CD14-positive monocyte (primary cell): Measurements from ENCODE around the gene FNDC11. TPM values are rescaled to one million over a fixed set of nuclear protein-coding genes. Genes with fewer than 3 reads are reported as not detected.

Experiments
- DNase-seq, 3 donors: peaks; one replicate each; pipeline ENCODE4 v3.0.0-alpha.2; 2011 to 2022
- H2AFZ ChIP-seq: 2 replicates; pipeline ENCODE4 v1.6.0; 2012; ENCODE audit warnings: mild to moderate bottlenecking, low read depth, low read length, inconsistent platforms; ENCODE audit not compliant: insufficient read depth, poor library complexity, severe bottlenecking
- H3K27ac ChIP-seq, 2 donors: 1 replicate in 1 of 2; 2 replicates in 1 of 2; pipeline ENCODE4 v1.5.1; 2012 to 2013; ENCODE audit warnings: low read length in 2 of 2, control low read depth in 1 of 2, inconsistent platforms in 1 of 2, low read depth in 1 of 2, mild to moderate bottlenecking in 1 of 2
- H3K27me3 ChIP-seq, 2 donors: one replicate each; pipeline versions ENCODE4 v1.6.0 to v1.6.1; 2011 to 2013; ENCODE audit warnings: low read length in 2 of 2; ENCODE audit not compliant: control insufficient read depth in 2 of 2, insufficient read depth in 2 of 2
- H3K36me3 ChIP-seq, 2 donors: replicated peaks in 1 of 2; 1 replicate in 1 of 2; 2 replicates in 1 of 2; pipeline versions ENCODE4 v1.5.1 to v1.6.1; 2012 to 2013; ENCODE audit warnings: low read length in 2 of 2, control low read depth in 1 of 2, inconsistent platforms in 1 of 2, mild to moderate bottlenecking in 1 of 2; ENCODE audit not compliant: insufficient read depth in 2 of 2, control insufficient read depth in 1 of 2
- H3K4me1 ChIP-seq, 2 donors: 1 replicate in 1 of 2; 2 replicates in 1 of 2; pipeline versions ENCODE4 v1.5.1 to v1.6.1; 2012 to 2013; ENCODE audit warnings: low read length in 2 of 2, control low read depth in 1 of 2, inconsistent platforms in 1 of 2, mild to moderate bottlenecking in 1 of 2, moderate library complexity in 1 of 2; ENCODE audit not compliant: insufficient read depth in 2 of 2, control insufficient read depth in 1 of 2
- H3K4me2 ChIP-seq: replicated peaks from 2 replicates; pipeline ENCODE3; 2012; ENCODE audit warnings: low read length, moderate library complexity, mild to moderate bottlenecking; ENCODE audit not compliant: poor library complexity, severe bottlenecking; ENCODE audit errors: extremely low read depth
- H3K4me3 ChIP-seq, 3 experiments: fragments of 200-600 bp in 1 of 3; sonication (generic) in 1 of 3; replicated peaks in 1 of 3; 1 replicate in 2 of 3; 2 replicates in 1 of 3; pipeline ENCODE4 v1.5.1; 2011 to 2013; ENCODE audit warnings: low read length in 3 of 3, mild to moderate bottlenecking in 3 of 3, control low read depth in 2 of 3, low read depth in 2 of 3, inconsistent platforms in 1 of 3, moderate library complexity in 1 of 3
- H3K79me2 ChIP-seq: 2 replicates; pipeline ENCODE4 v1.6.0; 2012; ENCODE audit warnings: mild to moderate bottlenecking, control low read depth, inconsistent platforms, low read length, moderate library complexity; ENCODE audit not compliant: insufficient read depth
- H3K9ac ChIP-seq: 2 replicates; pipeline ENCODE4 v1.6.0; 2017; ENCODE audit warnings: low read length, mild to moderate bottlenecking; ENCODE audit not compliant: insufficient read depth, poor library complexity, severe bottlenecking
- H3K9me3 ChIP-seq, 2 donors: replicated peaks in 1 of 2; 1 replicate in 1 of 2; 2 replicates in 1 of 2; pipeline versions ENCODE4 v1.5.1 to v1.6.1; 2012 to 2013; ENCODE audit warnings: low read length in 2 of 2, control low read depth in 1 of 2; ENCODE audit not compliant: control insufficient read depth in 1 of 2, insufficient read depth in 1 of 2
- H4K20me1 ChIP-seq: 2 replicates; pipeline ENCODE4 v1.6.0; 2012; ENCODE audit warnings: mild to moderate bottlenecking, low read length, control low read depth, moderate library complexity; ENCODE audit not compliant: insufficient read depth
- H3K27ac Mint-ChIP-seq, 7 donors: one replicate each; pipeline ENCODE4 v1.8.0; 2020; ENCODE audit warnings: mild to moderate bottlenecking in 7 of 7, mixed read lengths in 7 of 7, moderate library complexity in 6 of 7, inconsistent platforms in 2 of 7
- H3K27me3 Mint-ChIP-seq, 3 donors: one replicate each; pipeline ENCODE4 v1.8.0; 2021 to 2022; ENCODE audit warnings: low read depth in 3 of 3, mild to moderate bottlenecking in 3 of 3, mixed read lengths in 3 of 3, moderate library complexity in 3 of 3, inconsistent platforms in 1 of 3
- H3K36me3 Mint-ChIP-seq, 2 donors: one replicate each; pipeline ENCODE4 v1.8.0; 2020; ENCODE audit warnings: mixed read lengths in 2 of 2, inconsistent platforms in 1 of 2, mild to moderate bottlenecking in 1 of 2
- H3K4me1 Mint-ChIP-seq: one replicate; pipeline ENCODE4 v1.8.0; 2020; ENCODE audit warnings: mild to moderate bottlenecking, mixed read lengths
- H3K4me3 Mint-ChIP-seq, 2 donors: one replicate each; pipeline ENCODE4 v1.8.0; 2020; ENCODE audit warnings: mild to moderate bottlenecking in 2 of 2, mixed read lengths in 2 of 2, moderate library complexity in 1 of 2
- H3K9me3 Mint-ChIP-seq, 7 donors: one replicate each; pipeline ENCODE4 v1.8.0; 2020 to 2022; ENCODE audit warnings: mixed read lengths in 7 of 7, mild to moderate bottlenecking in 6 of 7, moderate library complexity in 6 of 7, inconsistent platforms in 2 of 7
- CTCF ChIP-seq: fragments of 200-600 bp; IDR thresholded peaks from one replicate; pipeline ENCODE4 v1.8.0; 2022; ENCODE audit warnings: antibody characterized with exemption, mild to moderate bottlenecking
- WGBS: methylation state at CpG from one replicate; pipeline ENCODE4 v1.1.5; 2013; ENCODE audit warnings: missing lambda C conversion rate; ENCODE audit not compliant: insufficient coverage; 5-methylcytosine and 5-hydroxymethylcytosine counted together
- intact Hi-C, 2 donors: fragments of 100-400 bp; cut with micrococcal nuclease; formaldehyde crosslinking; loops; one replicate each; pipeline versions ENCODE4 v1.15.0 to v1.15.1; 2023
- polyA plus RNA-seq, 3 donors: library from polyadenylated mRNA; depleted of rRNA in 1 of 3; unstranded in 2 of 3; stranded (reverse) in 1 of 3; fragments of 300-500 nt in 2 of 3; fragments of >200 nt in 1 of 3; fragmentation: Illumina TruSeq in 2 of 3; gene quantifications; 1 replicate in 2 of 3; 2 replicates in 1 of 3; pipeline ENCODE4 v1.2.3, GENCODE V29; 2012 to 2021

The FNDC11 gene
- polyA plus RNA-seq, 3 donors, result 0.23 TPM; not detected in 2

GRCh38 chr20:63521602-63522001 is 32.4 kb upstream of the FNDC11 start:
- H3K9ac ChIP-seq, result peak overlapping the region; percentile 68
- Mint-ChIP-seq H3K27ac (peak overlapping the region in 6 of 7 donors; percentile 19 to 74 (median 54)), H3K27me3 (peaks cover 21 to 38% (median 25%) of the 10 kb centered on the region in 3 donors), H3K4me3 (peak overlapping the region; percentile 78 to 83), H3K36me3 (peaks cover 15 to 21% of the 10 kb centered on the region in 2 donors), H3K9me3 (peaks cover 13 to 22% (median 18%) of the 10 kb centered on the region in 7 donors), H3K4me1 (peaks cover 21% of the 10 kb centered on the region)
- H3K9me3 ChIP-seq, result peaks cover 11 to 12% of the 10 kb centered on the region in 2 donors
- peak overlapping the region in 1 of 2 donors; percentile 53 for H3K27ac ChIP-seq
- peaks cover 22 to 36% of the 10 kb centered on the region in 2 donors for H3K4me1 ChIP-seq
- peak in 1 of 3 donors; percentile 5 for DNase-seq
- peaks cover 0 to 23% of the 10 kb centered on the region in 2 donors for H3K27me3 ChIP-seq
- H3K4me3 ChIP-seq, result peak overlapping the region; percentile 50 to 83 (median 65)
- 62% methylated on average over 12 of the region's 23 CpGs for WGBS
- peaks cover 13% of the 10 kb centered on the region for H4K20me1 ChIP-seq
- intact Hi-C loops, result loop anchor here (2.0 to 10.0 kb wide), 2 partner anchors 15 to 543 kb away; partner anchors contain the start of genes PTK6 (in 1 of the 2) and TCEA2 (in 1 of the 2)
- H3K36me3 ChIP-seq, result no peaks in the 10 kb centered on the region
- TF ChIP-seq CTCF, result no peak
- peaks cover 7% of the 10 kb centered on the region for H3K79me2 ChIP-seq
- H2AFZ ChIP-seq, result no peak overlapping the region
- H3K4me2 ChIP-seq, result peak overlapping the region; percentile 96

- Histone ChIP-seq H3K36me3 (no peaks in the 10 kb centered on the region), H4K20me1 (peaks cover 13% of the 10 kb centered on the region), H3K79me2 (peaks cover 7% of the 10 kb centered on the region), H3K4me3 (no peak overlapping the region), H2AFZ (no peak overlapping the region), H3K27ac (no peak overlapping the region), H3K9me3 (peaks cover 11 to 12% of the 10 kb centered on the region in 2 donors), H3K4me1 (peaks cover 22 to 36% of the 10 kb centered on the region in 2 donors), H3K27me3 (peaks cover 0 to 21% of the 10 kb centered on the region in 2 donors), H3K9ac (no peak overlapping the region), H3K4me2 (no peak overlapping the region)
- H3K4me1 Mint-ChIP-seq, result peaks cover 21% of the 10 kb centered on the region
- intact Hi-C loops, result loop anchor here in 1 of 2 donors (10.0 kb wide), 1 partner anchor 543 kb away; the partner anchor contains the start of gene TCEA2
- peaks cover 13 to 22% (median 18%) of the 10 kb centered on the region in 7 donors for H3K9me3 Mint-ChIP-seq
- no peak for DNase-seq
- whole genome bisulfite sequencing, result 93% methylated on average over 8 of the region's 13 CpGs
- peak overlapping the region in 1 of 2 donors; percentile 43 for H3K4me3 Mint-ChIP-seq
- peaks cover 23 to 40% (median 25%) of the 10 kb centered on the region in 3 donors for H3K27me3 Mint-ChIP-seq
- no peak for TF ChIP-seq CTCF
- H3K36me3 Mint-ChIP-seq, result peaks cover 15 to 21% of the 10 kb centered on the region in 2 donors
- H3K27ac Mint-ChIP-seq, result peak overlapping the region in 1 of 7 donors; percentile 57
Observed at GRCh38 chr20:63522091-63522868, 31.7 kb upstream of the FNDC11 start.
